ENCODE measurements around the gene LEPR. TPM values are rescaled to one million over a fixed set of nuclear protein-coding genes. Genes with fewer than 3 reads are reported as not detected.

LEPR gene
- total and polyA plus RNA-seq, 2 donors from 2014 or later = 3.1 to 13.8 TPM

DNA sequence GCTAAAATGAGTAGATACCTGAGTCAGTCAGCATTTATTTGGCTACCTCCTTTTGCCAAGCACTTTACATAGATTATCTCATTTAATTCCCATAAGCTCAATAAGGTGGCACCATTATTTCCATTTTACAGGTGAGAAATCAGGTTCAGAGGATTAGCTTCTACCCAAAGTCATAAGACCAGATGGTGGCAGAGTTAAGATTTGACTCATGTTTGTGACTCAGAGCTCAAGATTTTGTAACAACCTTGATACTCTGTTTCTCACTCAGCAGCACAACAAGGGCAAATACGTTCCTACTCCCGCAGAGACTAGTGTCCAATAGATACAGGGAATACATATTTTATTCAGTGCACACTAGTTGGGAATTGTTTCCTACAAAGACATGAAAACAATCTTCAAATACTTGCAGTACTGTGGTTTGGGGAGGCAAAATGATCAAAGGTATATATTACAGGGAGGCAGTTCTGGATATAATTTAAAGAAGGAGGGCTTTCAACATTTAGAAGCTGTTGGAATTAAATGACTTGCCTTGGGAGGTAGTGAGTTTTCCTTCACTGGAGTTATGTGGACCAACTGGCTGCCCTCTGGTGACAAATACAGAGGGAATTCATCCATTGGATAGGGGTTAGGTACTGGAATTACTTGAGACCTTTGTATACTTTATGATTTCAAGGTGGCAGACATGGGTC is 3.6 kb downstream of the LEPR start:
- FAIRE-seq = no peak
- peaks cover 9 to 15% (median 12%) of the 10 kb centered on the region in 3 donors for H3K36me3 ChIP-seq (ENCODE audit: control insufficient read depth in 2 of 3, insufficient read depth in 3 of 3, low read length in 3 of 3)
- no peak for DNase-seq
- no peak overlapping the region for H3K9ac ChIP-seq (ENCODE audit: low read length in 3 of 3)
- intact Hi-C loops (cut with DNase I) = no loop called here
- TF ChIP-seq, protein P1, sequence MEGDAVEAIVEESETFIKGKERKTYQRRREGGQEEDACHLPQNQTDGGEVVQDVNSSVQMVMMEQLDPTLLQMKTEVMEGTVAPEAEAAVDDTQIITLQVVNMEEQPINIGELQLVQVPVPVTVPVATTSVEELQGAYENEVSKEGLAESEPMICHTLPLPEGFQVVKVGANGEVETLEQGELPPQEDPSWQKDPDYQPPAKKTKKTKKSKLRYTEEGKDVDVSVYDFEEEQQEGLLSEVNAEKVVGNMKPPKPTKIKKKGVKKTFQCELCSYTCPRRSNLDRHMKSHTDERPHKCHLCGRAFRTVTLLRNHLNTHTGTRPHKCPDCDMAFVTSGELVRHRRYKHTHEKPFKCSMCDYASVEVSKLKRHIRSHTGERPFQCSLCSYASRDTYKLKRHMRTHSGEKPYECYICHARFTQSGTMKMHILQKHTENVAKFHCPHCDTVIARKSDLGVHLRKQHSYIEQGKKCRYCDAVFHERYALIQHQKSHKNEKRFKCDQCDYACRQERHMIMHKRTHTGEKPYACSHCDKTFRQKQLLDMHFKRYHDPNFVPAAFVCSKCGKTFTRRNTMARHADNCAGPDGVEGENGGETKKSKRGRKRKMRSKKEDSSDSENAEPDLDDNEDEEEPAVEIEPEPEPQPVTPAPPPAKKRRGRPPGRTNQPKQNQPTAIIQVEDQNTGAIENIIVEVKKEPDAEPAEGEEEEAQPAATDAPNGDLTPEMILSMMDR (IDR thresholded peaks at IDR 0.05; ENCODE audit: borderline replicate concordance, extremely low read depth, insufficient read depth) = no peak
- H3K27ac ChIP-seq (ENCODE audit: low read depth in 2 of 2, low read length in 2 of 2) = peak overlapping the region in 1 of 2 donors; percentile 65
- no peaks in the 10 kb centered on the region for H3K27me3 ChIP-seq (ENCODE audit: control insufficient read depth, insufficient read depth, low read length)
- H3K4me1 ChIP-seq (ENCODE audit: control insufficient read depth in 2 of 3, insufficient read depth in 2 of 3, low read depth in 1 of 3, low read length in 3 of 3) = peaks cover 6 to 26% (median 16%) of the 10 kb centered on the region in 3 donors
- no peak overlapping the region for H3K4me3 ChIP-seq (ENCODE audit: low read length in 3 of 3)
- H3K9me3 ChIP-seq (ENCODE audit: control insufficient read depth in 2 of 3, insufficient read depth in 1 of 3, low read length in 3 of 3) = no peaks in the 10 kb centered on the region

DNA sequence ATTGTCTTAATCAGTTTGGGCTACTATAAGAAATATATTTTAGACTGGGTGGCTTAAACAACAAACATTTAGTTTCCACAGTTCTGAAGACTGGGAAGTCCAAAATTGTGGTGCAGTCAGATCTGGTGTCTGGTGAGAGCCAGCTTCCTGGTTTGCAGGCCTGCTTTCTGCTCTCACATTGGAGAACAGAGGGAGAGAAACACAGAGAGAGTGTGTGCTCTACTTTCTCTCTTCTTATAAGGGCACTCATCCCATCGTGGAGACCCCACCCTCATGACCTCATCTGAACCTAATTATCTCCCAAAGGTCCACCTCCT is 4.1 kb downstream of the LEPR start:
- DNase-seq (no peak), FAIRE-seq (no peak)
- H3K9ac ChIP-seq (ENCODE audit: low read length in 3 of 3) = no peak overlapping the region
- no peaks in the 10 kb centered on the region for H3K9me3 ChIP-seq (ENCODE audit: control insufficient read depth in 2 of 3, insufficient read depth in 1 of 3, low read length in 3 of 3)
- H3K36me3 ChIP-seq (ENCODE audit: control insufficient read depth in 2 of 3, insufficient read depth in 3 of 3, low read length in 3 of 3) = peaks cover 9 to 16% (median 12%) of the 10 kb centered on the region in 3 donors
- H3K27me3 ChIP-seq (ENCODE audit: control insufficient read depth, insufficient read depth, low read length) = no peaks in the 10 kb centered on the region
- no peak overlapping the region for H3K4me3 ChIP-seq (ENCODE audit: low read length in 3 of 3)
- intact Hi-C loops (cut with DNase I) = no loop called here
- H3K4me1 ChIP-seq (ENCODE audit: control insufficient read depth in 2 of 3, insufficient read depth in 2 of 3, low read depth in 1 of 3, low read length in 3 of 3) = peaks cover 6 to 24% (median 16%) of the 10 kb centered on the region in 3 donors
- TF ChIP-seq, protein P1 (IDR thresholded peaks at IDR 0.05; ENCODE audit: borderline replicate concordance, extremely low read depth, insufficient read depth) = no peak
- peak overlapping the region in 1 of 2 donors; percentile 65 for H3K27ac ChIP-seq (ENCODE audit: low read depth in 2 of 2, low read length in 2 of 2)

DNA sequence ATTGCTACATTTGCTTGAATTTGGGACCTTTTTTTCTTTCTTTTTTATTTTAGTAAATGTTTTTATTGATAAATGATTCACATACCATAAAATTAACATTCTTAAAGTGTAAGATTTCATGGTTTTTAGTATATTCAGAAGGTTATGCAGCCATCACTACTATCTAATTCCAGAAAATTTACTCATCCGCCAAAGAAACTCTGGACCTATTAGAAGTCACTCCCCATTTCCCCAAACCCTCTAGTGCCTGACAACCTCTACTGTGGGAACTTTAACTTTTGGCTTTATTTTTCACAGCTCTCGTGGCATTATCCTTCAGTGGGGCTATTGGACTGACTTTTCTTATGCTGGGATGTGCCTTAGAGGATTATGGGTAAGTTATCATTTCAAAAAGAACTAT is 4.5 kb downstream of the LEPR start:
- FAIRE-seq (no peak), DNase-seq (no peak)
- peak overlapping the region in 1 of 2 donors; percentile 57 for H3K27ac ChIP-seq (ENCODE audit: low read depth in 2 of 2, low read length in 2 of 2)
- H3K9me3 ChIP-seq (ENCODE audit: control insufficient read depth in 2 of 3, insufficient read depth in 1 of 3, low read length in 3 of 3) = no peaks in the 10 kb centered on the region
- TF ChIP-seq, protein P1 (IDR thresholded peaks at IDR 0.05; ENCODE audit: borderline replicate concordance, extremely low read depth, insufficient read depth) = no peak
- H3K9ac ChIP-seq (ENCODE audit: low read length in 3 of 3) = no peak overlapping the region
- no peak overlapping the region for H3K4me3 ChIP-seq (ENCODE audit: low read length in 3 of 3)
- intact Hi-C loops (cut with DNase I) = no loop called here
- no peaks in the 10 kb centered on the region for H3K27me3 ChIP-seq (ENCODE audit: control insufficient read depth, insufficient read depth, low read length)
- peaks cover 6 to 24% (median 16%) of the 10 kb centered on the region in 3 donors for H3K4me1 ChIP-seq (ENCODE audit: control insufficient read depth in 2 of 3, insufficient read depth in 2 of 3, low read depth in 1 of 3, low read length in 3 of 3)
- H3K36me3 ChIP-seq (ENCODE audit: control insufficient read depth in 2 of 3, insufficient read depth in 3 of 3, low read length in 3 of 3) = peaks cover 9 to 16% (median 15%) of the 10 kb centered on the region in 3 donors
